ENCODE measurements around the gene RGS13.

DNA sequence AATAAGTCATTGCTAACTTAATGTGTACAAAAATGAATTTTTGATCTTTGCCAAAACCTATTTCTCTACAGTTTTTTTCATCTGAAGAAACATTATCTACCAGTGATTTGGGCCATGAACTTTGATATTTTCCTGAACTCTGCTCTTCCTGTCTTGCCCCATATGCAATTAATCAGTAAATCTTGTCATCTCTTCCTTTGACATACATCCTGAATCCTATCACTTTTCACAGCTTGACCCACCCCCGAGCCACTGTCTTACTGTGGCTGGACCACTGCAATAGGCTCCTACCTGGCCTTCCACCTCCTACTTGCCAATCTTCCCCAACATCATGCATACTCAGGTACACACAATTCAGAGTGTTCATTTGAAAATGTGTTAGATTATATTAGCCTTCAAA lies 46.4 kb downstream of the RGS13 start:
- no peak for TF ChIP-seq POLR2AphosphoS5 (IDR thresholded peaks at IDR 0.05; ENCODE audit: low read depth)
- TF ChIP-seq, protein P1, sequence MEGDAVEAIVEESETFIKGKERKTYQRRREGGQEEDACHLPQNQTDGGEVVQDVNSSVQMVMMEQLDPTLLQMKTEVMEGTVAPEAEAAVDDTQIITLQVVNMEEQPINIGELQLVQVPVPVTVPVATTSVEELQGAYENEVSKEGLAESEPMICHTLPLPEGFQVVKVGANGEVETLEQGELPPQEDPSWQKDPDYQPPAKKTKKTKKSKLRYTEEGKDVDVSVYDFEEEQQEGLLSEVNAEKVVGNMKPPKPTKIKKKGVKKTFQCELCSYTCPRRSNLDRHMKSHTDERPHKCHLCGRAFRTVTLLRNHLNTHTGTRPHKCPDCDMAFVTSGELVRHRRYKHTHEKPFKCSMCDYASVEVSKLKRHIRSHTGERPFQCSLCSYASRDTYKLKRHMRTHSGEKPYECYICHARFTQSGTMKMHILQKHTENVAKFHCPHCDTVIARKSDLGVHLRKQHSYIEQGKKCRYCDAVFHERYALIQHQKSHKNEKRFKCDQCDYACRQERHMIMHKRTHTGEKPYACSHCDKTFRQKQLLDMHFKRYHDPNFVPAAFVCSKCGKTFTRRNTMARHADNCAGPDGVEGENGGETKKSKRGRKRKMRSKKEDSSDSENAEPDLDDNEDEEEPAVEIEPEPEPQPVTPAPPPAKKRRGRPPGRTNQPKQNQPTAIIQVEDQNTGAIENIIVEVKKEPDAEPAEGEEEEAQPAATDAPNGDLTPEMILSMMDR (IDR thresholded peaks at IDR 0.05; ENCODE audit: insufficient read depth, low read length): no peak
- TF ChIP-seq, protein P2, sequence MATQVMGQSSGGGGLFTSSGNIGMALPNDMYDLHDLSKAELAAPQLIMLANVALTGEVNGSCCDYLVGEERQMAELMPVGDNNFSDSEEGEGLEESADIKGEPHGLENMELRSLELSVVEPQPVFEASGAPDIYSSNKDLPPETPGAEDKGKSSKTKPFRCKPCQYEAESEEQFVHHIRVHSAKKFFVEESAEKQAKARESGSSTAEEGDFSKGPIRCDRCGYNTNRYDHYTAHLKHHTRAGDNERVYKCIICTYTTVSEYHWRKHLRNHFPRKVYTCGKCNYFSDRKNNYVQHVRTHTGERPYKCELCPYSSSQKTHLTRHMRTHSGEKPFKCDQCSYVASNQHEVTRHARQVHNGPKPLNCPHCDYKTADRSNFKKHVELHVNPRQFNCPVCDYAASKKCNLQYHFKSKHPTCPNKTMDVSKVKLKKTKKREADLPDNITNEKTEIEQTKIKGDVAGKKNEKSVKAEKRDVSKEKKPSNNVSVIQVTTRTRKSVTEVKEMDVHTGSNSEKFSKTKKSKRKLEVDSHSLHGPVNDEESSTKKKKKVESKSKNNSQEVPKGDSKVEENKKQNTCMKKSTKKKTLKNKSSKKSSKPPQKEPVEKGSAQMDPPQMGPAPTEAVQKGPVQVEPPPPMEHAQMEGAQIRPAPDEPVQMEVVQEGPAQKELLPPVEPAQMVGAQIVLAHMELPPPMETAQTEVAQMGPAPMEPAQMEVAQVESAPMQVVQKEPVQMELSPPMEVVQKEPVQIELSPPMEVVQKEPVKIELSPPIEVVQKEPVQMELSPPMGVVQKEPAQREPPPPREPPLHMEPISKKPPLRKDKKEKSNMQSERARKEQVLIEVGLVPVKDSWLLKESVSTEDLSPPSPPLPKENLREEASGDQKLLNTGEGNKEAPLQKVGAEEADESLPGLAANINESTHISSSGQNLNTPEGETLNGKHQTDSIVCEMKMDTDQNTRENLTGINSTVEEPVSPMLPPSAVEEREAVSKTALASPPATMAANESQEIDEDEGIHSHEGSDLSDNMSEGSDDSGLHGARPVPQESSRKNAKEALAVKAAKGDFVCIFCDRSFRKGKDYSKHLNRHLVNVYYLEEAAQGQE (IDR thresholded peaks at IDR 0.05; ENCODE audit: insufficient replicate concordance, low read depth): no peak
- no peak for TF ChIP-seq GABPA (IDR thresholded peaks at IDR 0.05; ENCODE audit: low read depth)
- TF ChIP-seq SPI1 (IDR thresholded peaks at IDR 0.05; ENCODE audit: borderline replicate concordance, low read depth): no peak

All from HL-60 (cell line).